Dedifferentiated amniotic fluid mesenchymal stem cell (primary cell): ENCODE results near the gene COL23A1.

ENCODE experiments used
- DNase-seq: peaks from one replicate; pipeline ENCODE4 v3.0.0-alpha.2; 2016; ENCODE audit errors: extremely low spot score

COL23A1 gene

GRCh38 chr5:178223828-178224335 is 366.3 kb downstream of the COL23A1 start:
- DNase-seq, result no peak

DNA sequence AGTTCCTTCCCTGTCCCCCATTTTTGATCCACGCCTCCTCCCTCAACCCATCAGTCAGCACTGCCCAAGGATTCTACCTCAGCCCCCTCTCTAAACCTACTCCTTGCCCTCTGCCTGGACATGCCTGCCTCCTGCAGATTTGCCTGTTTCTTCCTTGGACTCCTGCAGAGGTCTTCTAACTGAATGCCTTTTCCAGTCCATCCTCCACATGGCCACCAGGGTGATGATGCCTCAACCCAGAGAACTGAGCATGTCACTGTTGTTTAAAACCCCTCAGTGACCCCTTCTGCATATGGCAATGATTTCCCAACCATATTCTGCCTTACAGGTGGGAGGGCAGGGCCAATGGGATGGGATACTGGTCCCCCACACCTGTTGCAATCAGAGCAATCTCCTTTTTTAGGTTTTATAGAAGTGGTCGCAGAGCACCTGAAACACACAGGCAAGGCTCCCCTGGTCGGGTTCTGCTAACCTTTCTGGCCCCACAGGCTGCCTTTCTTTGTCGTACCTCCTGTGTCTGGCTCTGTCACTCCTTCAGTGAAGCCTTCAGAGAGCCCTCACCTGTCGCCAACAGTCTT is 366.9 kb downstream of the COL23A1 start:
- DNase-seq, result no peak

DNA sequence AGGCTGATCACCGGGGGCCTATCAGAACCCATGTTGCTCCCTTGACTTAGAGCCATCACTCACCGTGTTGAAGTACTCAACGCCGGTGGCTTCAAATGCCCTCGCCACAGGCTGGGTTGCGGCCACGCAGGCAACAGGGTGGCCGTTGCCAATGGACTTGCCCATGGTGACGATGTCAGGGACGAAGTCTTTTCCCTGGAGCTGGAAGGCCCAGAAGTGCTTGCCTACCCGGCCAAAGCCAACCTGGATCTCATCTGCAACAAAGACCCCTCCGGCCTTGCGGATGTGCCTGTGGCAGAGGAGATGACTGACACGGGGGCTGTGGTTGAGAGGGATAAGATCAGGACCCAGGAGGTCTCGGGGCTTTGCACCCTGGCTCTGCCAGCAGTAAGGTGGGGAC is 367.9 kb downstream of the COL23A1 start:
- no peak for DNase-seq

GRCh38 chr5:178221853-178222252 is 368.3 kb downstream of the COL23A1 start:
- no peak for DNase-seq

- DNase-seq, result no peak
These were observed 368.9 kb downstream of the COL23A1 start for GRCh38 chr5:178221282-178221681.

DNA sequence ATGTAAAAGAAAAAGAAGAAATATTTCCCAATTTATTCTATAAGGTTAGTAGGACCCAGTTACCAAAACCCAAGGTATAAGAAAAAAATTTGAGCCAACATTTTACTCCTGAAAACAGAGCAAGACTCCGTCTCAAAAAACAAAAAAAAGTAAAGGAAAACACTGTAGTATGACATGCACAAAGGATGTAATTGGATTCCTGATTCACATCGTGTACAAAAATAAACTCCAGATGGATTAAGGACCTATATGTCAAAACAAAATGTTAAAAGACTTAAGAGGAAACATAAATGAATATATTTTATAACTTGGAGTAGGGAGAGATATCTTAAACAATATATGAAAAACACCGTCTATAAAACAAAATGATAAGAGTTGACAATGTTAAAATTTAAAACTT is 371.4 kb downstream of the COL23A1 start:
- DNase-seq, result no peak

DNA sequence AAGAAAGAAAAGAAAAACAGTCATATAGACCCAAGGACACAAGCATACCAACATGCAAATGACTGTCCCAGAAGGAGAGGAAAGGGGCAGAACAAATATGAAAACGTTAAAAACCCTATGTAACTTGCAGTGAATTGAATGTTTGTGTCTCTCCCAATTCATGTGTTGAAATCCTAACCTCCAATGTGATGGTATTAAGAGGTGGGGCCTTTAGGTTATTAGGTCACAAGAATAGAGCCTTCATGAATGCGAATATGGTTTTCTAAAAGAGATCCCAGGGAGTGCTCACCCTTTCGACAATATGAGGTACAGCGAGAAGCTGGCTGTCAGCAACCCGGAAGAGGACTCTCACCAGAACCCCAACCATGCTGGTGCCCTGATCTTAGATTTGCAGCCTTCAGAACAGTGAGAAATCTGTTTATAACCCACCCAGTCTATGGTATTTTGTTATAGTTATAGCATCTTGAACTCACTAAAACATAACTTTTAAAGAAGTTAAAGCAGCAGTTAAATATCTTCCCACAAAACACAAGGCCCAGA is 371.9 kb downstream of the COL23A1 start:
- no peak for DNase-seq

- no peak for DNase-seq
These were observed 373.4 kb downstream of the COL23A1 start for GRCh38 chr5:178216779-178217178.

GRCh38 chr5:178216088-178216534 is 374.1 kb downstream of the COL23A1 start:
- DNase-seq, result no peak

DNA sequence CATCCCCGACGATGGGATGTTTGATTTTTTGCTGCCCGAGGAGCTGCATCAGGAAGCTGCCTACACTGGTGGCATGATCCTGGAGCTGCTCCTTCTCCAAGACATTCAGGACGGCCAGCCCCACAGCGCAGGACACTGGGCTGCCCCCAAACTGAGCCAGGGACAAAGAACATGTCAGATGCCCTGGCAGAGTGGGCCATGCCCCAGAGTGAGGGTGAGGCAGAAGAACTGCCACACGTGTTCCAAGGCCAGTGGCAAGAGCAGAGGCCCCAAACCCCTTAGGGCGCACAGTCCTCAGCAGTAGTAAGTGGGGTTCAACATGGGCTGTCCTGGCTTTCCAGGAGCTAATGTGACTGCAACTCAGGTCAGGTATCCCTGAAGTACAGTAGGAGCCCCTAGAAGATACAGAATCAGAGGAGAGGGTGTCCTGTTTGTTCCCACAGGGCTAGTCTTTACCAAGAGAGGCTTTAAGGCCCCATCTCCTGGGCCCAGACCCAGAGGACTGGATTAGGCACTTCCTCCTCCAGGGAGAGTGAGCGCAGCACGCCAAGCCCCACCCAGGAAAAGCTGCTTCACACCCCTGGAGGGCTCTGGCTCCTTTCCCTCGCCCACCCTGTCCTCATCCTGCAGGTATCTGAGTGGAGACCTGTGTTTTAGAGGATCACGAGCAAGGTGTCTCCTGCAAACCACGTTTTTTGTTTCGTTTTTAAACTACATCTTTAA is 374.8 kb downstream of the COL23A1 start:
- no peak for DNase-seq

- no peak for DNase-seq
These were observed 375.9 kb downstream of the COL23A1 start for GRCh38 chr5:178214160-178214803.

GRCh38 chr5:178213748-178214151 is 376.4 kb downstream of the COL23A1 start:
- DNase-seq, result no peak

DNA sequence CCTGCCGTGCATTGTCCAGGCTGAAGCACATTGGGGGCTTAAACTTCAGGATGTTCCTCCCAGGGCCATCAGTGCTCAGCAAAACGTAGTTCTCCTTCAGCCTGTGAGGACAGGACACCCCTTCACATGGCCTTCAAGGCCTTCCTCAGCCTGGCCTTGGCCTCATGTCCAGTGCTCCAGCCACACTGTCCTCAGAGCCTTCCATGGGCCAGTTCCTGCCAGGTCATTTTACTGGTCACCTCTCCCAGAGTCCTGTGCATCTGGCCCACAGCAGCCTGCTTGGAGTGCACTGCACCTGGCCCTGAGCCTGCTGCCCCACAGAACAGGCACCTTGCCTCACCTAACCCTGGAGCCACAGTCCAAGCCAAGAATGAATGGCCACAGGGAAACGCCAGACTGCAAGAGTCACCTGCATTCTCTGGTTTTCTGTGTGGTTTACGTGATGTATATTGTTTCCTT is 377.2 kb downstream of the COL23A1 start:
- DNase-seq, result no peak

- DNase-seq, result no peak
These were observed 377.8 kb downstream of the COL23A1 start for GRCh38 chr5:178212241-178213002.

DNA sequence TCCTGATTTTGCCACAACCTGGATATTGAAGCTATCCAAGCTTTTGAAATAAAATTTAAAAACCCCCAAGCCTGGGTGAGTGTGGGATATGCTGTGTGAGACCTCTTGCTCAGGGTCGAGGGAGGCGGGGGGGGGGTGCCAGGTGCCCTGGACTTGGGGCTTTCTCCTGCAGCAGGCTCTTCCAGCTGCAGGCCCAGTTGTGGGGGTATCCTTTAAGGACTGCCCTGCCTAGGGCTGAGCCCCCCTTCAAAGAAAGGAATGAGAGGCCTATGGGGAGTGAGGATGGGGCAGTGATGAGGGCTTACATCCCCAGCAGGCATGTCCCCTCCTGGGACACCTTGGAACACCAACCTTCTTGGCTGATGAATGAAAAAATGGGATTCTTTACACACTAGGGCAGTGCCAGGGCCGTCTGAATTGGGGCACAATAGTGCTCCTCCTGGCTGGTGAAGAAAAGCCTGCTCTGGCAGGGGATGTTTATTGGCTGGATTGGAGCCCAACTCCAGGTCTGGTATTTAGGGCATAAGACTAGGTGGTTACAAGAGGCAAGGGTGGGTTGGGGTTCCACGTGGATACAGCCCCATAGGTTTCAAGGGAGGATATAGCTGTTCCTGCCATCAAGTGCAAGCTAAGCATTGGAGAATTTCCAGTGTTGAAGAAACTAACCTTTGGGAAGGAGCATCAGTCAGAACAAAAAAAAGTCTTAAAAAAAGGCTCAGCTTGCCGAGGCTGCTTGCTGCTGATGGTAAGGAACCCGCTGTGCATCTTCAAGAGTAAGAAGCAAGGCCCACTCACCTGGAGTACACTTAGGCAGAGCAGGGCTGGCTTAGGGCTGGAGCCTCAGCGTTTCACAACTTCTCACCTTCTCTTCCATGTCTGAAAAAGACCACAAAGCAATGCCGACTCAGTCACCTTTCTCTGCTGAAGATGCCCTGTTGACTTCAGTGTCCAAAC is 378.8 kb downstream of the COL23A1 start:
- no peak for DNase-seq

GRCh38 chr5:178210686-178211085 is 379.5 kb downstream of the COL23A1 start:
- no peak for DNase-seq

- DNase-seq, result no peak
These were observed 380.1 kb downstream of the COL23A1 start for GRCh38 chr5:178210073-178210535.

GRCh38 chr5:178209334-178210072 is 380.7 kb downstream of the COL23A1 start:
- no peak for DNase-seq

GRCh38 chr5:178208540-178209227 is 381.5 kb downstream of the COL23A1 start:
- no peak for DNase-seq
